ENCODE data around the gene MPRIP. TPM values are rescaled to one million over a fixed set of nuclear protein-coding genes. Genes with fewer than 3 reads are reported as not detected.

The MPRIP gene
- total RNA-seq, 4 donors from 2014 or later, result 68.7 to 168 (median 99.7) TPM

GRCh38 chr17:17125136-17126084, 83.2 kb downstream of the MPRIP start:
- TF ChIP-seq CTCF (IDR thresholded peaks at IDR 0.05; ENCODE audit: low read depth), result no peak

GRCh38 chr17:17126131-17127110, 84.2 kb downstream of the MPRIP start:
- no peak for TF ChIP-seq CTCF (IDR thresholded peaks at IDR 0.05; ENCODE audit: low read depth)

GRCh38 chr17:17127156-17127555, 84.9 kb downstream of the MPRIP start:
- no peak for TF ChIP-seq CTCF (IDR thresholded peaks at IDR 0.05; ENCODE audit: low read depth)

GRCh38 chr17:17127730-17128291, 85.6 kb downstream of the MPRIP start:
- no peak for TF ChIP-seq CTCF (IDR thresholded peaks at IDR 0.05; ENCODE audit: low read depth)

- TF ChIP-seq CTCF (IDR thresholded peaks at IDR 0.05; ENCODE audit: low read depth), result no peak
These were observed 86.3 kb downstream of the MPRIP start for GRCh38 chr17:17128476-17129075.

- TF ChIP-seq CTCF (IDR thresholded peaks at IDR 0.05; ENCODE audit: low read depth), result no peak
These were observed 87.2 kb downstream of the MPRIP start for GRCh38 chr17:17129466-17129865.

Data from subcutaneous adipose tissue (tissue), 4 donors.